ENCODE data around the gene PRDM2. TPM values are rescaled to one million over a fixed set of nuclear protein-coding genes. Genes with fewer than 3 reads are reported as not detected.

The PRDM2 gene
- polyA plus RNA-seq, 1 donor (not counting 4 experiments of a cell fraction or from before 2014, with no cell fraction given), result 13.8 TPM

DNA sequence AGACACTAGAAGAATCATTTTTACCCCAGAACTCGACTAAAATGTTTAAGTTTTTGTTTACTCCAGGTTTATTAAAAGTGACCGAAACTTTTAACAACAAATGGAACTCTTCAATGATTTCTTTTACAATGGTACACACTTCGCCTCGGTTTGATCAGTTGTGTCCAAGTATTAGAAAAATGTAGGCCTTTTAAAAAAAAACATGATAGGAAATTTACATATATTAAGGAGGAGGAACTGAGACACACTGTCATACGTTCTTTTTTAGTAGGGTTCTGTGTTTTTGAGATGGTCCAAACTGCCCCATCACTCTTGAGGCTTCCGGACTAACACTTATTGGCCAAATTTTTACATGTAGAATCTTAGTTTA, 1.3 kb downstream of the PRDM2 start:
- Histone ChIP-seq H3K79me2 (ENCODE audit: control insufficient read depth, insufficient read depth, low read length) (peaks cover 41% of the 10 kb centered on the region), H3K27ac (ENCODE audit: control insufficient read depth, insufficient read depth, low read length) (peak overlapping the region; percentile 87), H3K36me3 (ENCODE audit: control insufficient read depth in 2 of 2, extremely low read depth in 1 of 2, insufficient read depth in 2 of 2, low read length in 2 of 2) (no peaks in the 10 kb centered on the region), H3K27me3 (ENCODE audit: control insufficient read depth, extremely low read depth, insufficient read depth, low read length) (no peaks in the 10 kb centered on the region), H3K9me1 (ENCODE audit: control insufficient read depth, extremely low read depth, insufficient read depth, low read length) (no peaks in the 10 kb centered on the region), H3K4me3 (ENCODE audit: control insufficient read depth in 2 of 3, extremely low read depth in 1 of 3, insufficient read depth in 2 of 3, low read depth in 1 of 3, low read length in 3 of 3) (peak overlapping the region; percentile 60 to 89 (median 87)), H3K4me2 (ENCODE audit: control insufficient read depth, extremely low read depth, insufficient read depth, low read depth, low read length) (peak overlapping the region; percentile 100), H3K9me3 (ENCODE audit: control insufficient read depth, low read depth, low read length) (no peaks in the 10 kb centered on the region), H3K9ac (ENCODE audit: control insufficient read depth, extremely low read depth, insufficient read depth, low read length) (peak overlapping the region; percentile 89), H2AFZ (ENCODE audit: control insufficient read depth, low read length) (no peak overlapping the region), H3K4me1 (ENCODE audit: control insufficient read depth, extremely low read depth, insufficient read depth, low read length) (peaks cover 21% of the 10 kb centered on the region), H4K20me1 (ENCODE audit: control insufficient read depth, extremely low read depth, insufficient read depth, low read length) (no peaks in the 10 kb centered on the region)
- DNase-seq (ENCODE audit: low read depth, low spot score) (no peak), FAIRE-seq (no peak)
- dilution Hi-C loops (cut with MboI; ENCODE audit: extremely low pct_ligation_motif_present, low sequenced_read_pairs), result no loop called here
- TF ChIP-seq, protein P1, sequence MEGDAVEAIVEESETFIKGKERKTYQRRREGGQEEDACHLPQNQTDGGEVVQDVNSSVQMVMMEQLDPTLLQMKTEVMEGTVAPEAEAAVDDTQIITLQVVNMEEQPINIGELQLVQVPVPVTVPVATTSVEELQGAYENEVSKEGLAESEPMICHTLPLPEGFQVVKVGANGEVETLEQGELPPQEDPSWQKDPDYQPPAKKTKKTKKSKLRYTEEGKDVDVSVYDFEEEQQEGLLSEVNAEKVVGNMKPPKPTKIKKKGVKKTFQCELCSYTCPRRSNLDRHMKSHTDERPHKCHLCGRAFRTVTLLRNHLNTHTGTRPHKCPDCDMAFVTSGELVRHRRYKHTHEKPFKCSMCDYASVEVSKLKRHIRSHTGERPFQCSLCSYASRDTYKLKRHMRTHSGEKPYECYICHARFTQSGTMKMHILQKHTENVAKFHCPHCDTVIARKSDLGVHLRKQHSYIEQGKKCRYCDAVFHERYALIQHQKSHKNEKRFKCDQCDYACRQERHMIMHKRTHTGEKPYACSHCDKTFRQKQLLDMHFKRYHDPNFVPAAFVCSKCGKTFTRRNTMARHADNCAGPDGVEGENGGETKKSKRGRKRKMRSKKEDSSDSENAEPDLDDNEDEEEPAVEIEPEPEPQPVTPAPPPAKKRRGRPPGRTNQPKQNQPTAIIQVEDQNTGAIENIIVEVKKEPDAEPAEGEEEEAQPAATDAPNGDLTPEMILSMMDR (optimal IDR thresholded peaks at IDR 0.05 in 1 of 3, IDR thresholded peaks at IDR 0.05 in 1 of 3, conservative IDR thresholded peaks at IDR 0.05 in 1 of 3; ENCODE audit: extremely low read depth in 1 of 3, insufficient read depth in 2 of 3, low read length in 3 of 3), result no peak
- no peak for TF ChIP-seq EZH2 (IDR thresholded peaks at IDR 0.05; ENCODE audit: low read length)

DNA sequence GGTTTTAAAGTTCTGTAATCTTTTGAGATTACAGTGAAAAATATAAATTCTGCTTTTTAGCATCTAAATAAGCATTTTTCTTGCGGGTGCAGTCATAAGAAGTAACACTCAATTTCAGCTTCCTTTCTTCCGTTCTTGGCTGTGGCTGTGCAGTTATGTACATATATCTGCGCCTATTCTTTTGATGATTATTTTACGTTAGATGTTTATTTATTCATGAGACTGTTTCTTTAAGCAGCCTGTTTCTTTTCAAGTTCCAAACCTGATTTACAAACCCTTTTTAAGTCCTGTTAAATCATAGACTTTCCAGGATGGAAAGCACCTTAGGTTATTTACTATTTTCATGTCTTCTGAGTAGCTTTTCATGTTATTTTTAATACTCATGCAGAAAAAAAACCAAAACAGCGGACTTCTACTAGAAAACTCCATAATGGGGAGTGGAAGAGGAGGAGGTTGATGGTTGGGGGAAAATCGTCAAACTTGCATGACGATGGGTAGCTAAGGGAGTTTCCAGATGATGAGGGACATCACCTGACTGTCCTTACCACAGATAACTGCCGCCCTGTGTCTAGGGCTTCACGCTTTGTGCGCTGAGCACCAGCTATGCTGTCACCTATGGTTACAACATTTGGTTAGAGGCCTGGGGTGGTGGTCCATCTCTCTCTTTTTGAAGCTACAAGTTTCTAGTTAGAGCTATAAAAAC, 2.6 kb downstream of the PRDM2 start:
- Histone ChIP-seq H3K9me1 (ENCODE audit: control insufficient read depth, extremely low read depth, insufficient read depth, low read length) (no peaks in the 10 kb centered on the region), H2AFZ (ENCODE audit: control insufficient read depth, low read length) (no peak overlapping the region), H3K4me1 (ENCODE audit: control insufficient read depth, extremely low read depth, insufficient read depth, low read length) (peaks cover 31% of the 10 kb centered on the region), H3K9ac (ENCODE audit: control insufficient read depth, extremely low read depth, insufficient read depth, low read length) (peak overlapping the region; percentile 89), H4K20me1 (ENCODE audit: control insufficient read depth, extremely low read depth, insufficient read depth, low read length) (no peaks in the 10 kb centered on the region), H3K27me3 (ENCODE audit: control insufficient read depth, extremely low read depth, insufficient read depth, low read length) (no peaks in the 10 kb centered on the region), H3K27ac (ENCODE audit: control insufficient read depth, insufficient read depth, low read length) (peak overlapping the region; percentile 57), H3K4me2 (ENCODE audit: control insufficient read depth, extremely low read depth, insufficient read depth, low read depth, low read length) (peak overlapping the region; percentile 73), H3K79me2 (ENCODE audit: control insufficient read depth, insufficient read depth, low read length) (peaks cover 50% of the 10 kb centered on the region), H3K36me3 (ENCODE audit: control insufficient read depth in 2 of 2, extremely low read depth in 1 of 2, insufficient read depth in 2 of 2, low read length in 2 of 2) (no peaks in the 10 kb centered on the region), H3K4me3 (ENCODE audit: control insufficient read depth in 2 of 3, extremely low read depth in 1 of 3, insufficient read depth in 2 of 3, low read depth in 1 of 3, low read length in 3 of 3) (peak overlapping the region in 1 of 3 experiments; percentile 6), H3K9me3 (ENCODE audit: control insufficient read depth, low read depth, low read length) (no peaks in the 10 kb centered on the region)
- TF ChIP-seq, protein P1 (optimal IDR thresholded peaks at IDR 0.05 in 1 of 3, IDR thresholded peaks at IDR 0.05 in 1 of 3, conservative IDR thresholded peaks at IDR 0.05 in 1 of 3; ENCODE audit: extremely low read depth in 1 of 3, insufficient read depth in 2 of 3, low read length in 3 of 3), result no peak
- no peak for TF ChIP-seq EZH2 (IDR thresholded peaks at IDR 0.05; ENCODE audit: low read length)
- dilution Hi-C loops (cut with MboI; ENCODE audit: extremely low pct_ligation_motif_present, low sequenced_read_pairs), result no loop called here
- DNase-seq (ENCODE audit: low read depth, low spot score), result no peak
- peak; percentile 29 for FAIRE-seq

All from keratinocyte (primary cell).